ENCODE data around the gene SLC24A2. TPM values are rescaled to one million over a fixed set of nuclear protein-coding genes. Genes with fewer than 3 reads are reported as not detected.

SLC24A2 gene
- total RNA-seq, 2 donors from 2014 or later, result 0.68 TPM; not detected in 1

DNA sequence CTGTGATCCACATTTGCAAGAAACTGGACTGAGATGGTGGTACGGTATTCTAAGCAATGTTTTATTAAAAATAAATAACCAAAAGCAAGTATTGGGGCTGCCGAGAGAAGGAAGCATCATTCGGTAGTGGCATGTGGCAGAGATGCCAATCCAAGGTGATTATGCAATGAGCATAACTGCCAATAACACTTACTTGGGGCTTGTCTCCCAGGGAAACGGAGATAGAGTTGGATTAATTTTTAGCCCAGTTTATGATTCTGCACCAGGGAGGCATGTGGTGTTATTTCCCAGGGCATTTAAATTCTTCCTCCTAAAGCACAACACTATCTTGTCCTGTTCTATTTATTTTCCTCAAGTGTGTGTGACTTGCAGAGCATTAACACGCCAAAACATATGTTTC, 17.9 kb downstream of the SLC24A2 start:
- Histone ChIP-seq H3K36me3 (no peaks in the 10 kb centered on the region), H3K9me3 (no peaks in the 10 kb centered on the region), H3K4me3 (no peak overlapping the region), H3K27ac (no peak overlapping the region), H3K4me1 (replicated peaks) (no peaks in the 10 kb centered on the region), H3K27me3 (replicated peaks; ENCODE audit: insufficient read depth) (no peaks in the 10 kb centered on the region)
- TF ChIP-seq POLR2A (IDR thresholded peaks at IDR 0.05) (no peak), POLR2AphosphoS5 (IDR thresholded peaks at IDR 0.05) (no peak), CTCF (IDR thresholded peaks at IDR 0.05) (no peak)
- WGBS, result 90% methylated on average over 5 of the region's 5 CpGs
- intact Hi-C loops (cut with DNase I), result no loop called here
- no peak for DNase-seq (ENCODE audit: low spot score)

DNA sequence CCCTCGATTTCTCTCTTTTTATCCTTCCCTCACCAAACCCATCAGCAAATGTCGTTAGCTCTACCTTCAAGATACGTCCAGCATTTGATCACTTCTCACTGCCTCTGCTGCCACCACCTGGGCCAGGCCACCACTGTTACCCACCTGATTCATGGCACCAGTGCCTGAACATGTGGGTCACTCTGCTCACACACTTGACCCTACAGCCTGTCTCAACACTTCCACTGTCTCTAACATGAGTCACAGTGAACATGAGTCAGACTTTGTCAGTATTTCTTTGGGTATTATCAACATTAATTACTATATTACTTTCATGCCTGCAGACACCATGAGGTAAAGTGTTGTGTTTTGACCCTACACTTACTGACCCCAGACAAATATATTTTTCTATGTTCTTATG, 19.6 kb downstream of the SLC24A2 start:
- 72% methylated on average over 3 of the region's 3 CpGs for WGBS
- Histone ChIP-seq H3K27me3 (replicated peaks; ENCODE audit: insufficient read depth) (no peaks in the 10 kb centered on the region), H3K4me1 (replicated peaks) (no peaks in the 10 kb centered on the region), H3K4me3 (no peak overlapping the region), H3K27ac (no peak overlapping the region), H3K36me3 (no peaks in the 10 kb centered on the region), H3K9me3 (no peaks in the 10 kb centered on the region)
- DNase-seq (ENCODE audit: low spot score), result no peak
- intact Hi-C loops (cut with DNase I), result no loop called here
- TF ChIP-seq POLR2AphosphoS5 (IDR thresholded peaks at IDR 0.05), result no peak
- no peak for TF ChIP-seq POLR2A (IDR thresholded peaks at IDR 0.05)
- no peak for TF ChIP-seq CTCF (IDR thresholded peaks at IDR 0.05)

DNA sequence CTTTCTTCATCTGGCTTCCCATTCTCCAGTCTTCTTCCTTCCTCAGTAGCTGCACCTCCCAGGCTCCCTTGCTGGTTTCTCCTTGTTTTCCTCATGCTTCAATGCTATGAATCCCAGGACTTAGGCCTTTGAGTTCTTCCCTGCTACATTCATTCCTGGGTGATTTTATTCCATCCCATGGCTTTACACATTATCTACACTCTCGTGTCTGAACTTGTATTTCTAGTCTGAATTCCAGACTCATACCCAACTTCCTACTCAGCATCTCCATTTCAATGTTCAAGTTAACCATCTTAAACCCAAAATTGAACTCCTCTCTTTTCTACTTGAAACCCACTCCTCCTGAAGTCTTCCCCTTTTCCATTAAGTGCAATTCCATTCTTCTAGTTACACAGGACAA, 20.0 kb downstream of the SLC24A2 start:
- Histone ChIP-seq H3K27me3 (replicated peaks; ENCODE audit: insufficient read depth) (no peaks in the 10 kb centered on the region), H3K36me3 (no peaks in the 10 kb centered on the region), H3K27ac (no peak overlapping the region), H3K4me1 (replicated peaks) (no peaks in the 10 kb centered on the region), H3K4me3 (no peak overlapping the region), H3K9me3 (no peaks in the 10 kb centered on the region)
- 0% methylated on average over 1 of the region's 1 CpG for WGBS
- no peak for DNase-seq (ENCODE audit: low spot score)
- TF ChIP-seq POLR2AphosphoS5 (IDR thresholded peaks at IDR 0.05) (no peak), CTCF (IDR thresholded peaks at IDR 0.05) (no peak), POLR2A (IDR thresholded peaks at IDR 0.05) (no peak)
- intact Hi-C loops (cut with DNase I), result no loop called here

GRCh38 chr9:19759066-19759465, 29.8 kb downstream of the SLC24A2 start:
- H3K36me3 ChIP-seq, result no peaks in the 10 kb centered on the region
- DNase-seq (ENCODE audit: low spot score), result no peak
- WGBS, result 45% methylated on average over 1 of the region's 1 CpG
- TF ChIP-seq POLR2AphosphoS5 (IDR thresholded peaks at IDR 0.05) (no peak), CTCF (IDR thresholded peaks at IDR 0.05) (no peak), POLR2A (IDR thresholded peaks at IDR 0.05) (no peak)
- H3K9me3 ChIP-seq, result no peaks in the 10 kb centered on the region
- no peak overlapping the region for H3K27ac ChIP-seq
- H3K4me3 ChIP-seq, result no peak overlapping the region
- intact Hi-C loops (cut with DNase I), result no loop called here
- no peaks in the 10 kb centered on the region for H3K4me1 ChIP-seq (replicated peaks)
- no peaks in the 10 kb centered on the region for H3K27me3 ChIP-seq (replicated peaks; ENCODE audit: insufficient read depth)

- H3K4me1 ChIP-seq (replicated peaks), result no peaks in the 10 kb centered on the region
- H3K4me3 ChIP-seq, result no peak overlapping the region
- no peak for TF ChIP-seq POLR2AphosphoS5 (IDR thresholded peaks at IDR 0.05)
- no peak for TF ChIP-seq CTCF (IDR thresholded peaks at IDR 0.05)
- TF ChIP-seq POLR2A (IDR thresholded peaks at IDR 0.05), result no peak
- no peaks in the 10 kb centered on the region for H3K9me3 ChIP-seq
- H3K36me3 ChIP-seq, result no peaks in the 10 kb centered on the region
- no peak overlapping the region for H3K27ac ChIP-seq
- no peak for DNase-seq (ENCODE audit: low spot score)
- intact Hi-C loops (cut with DNase I), result no loop called here
- no peaks in the 10 kb centered on the region for H3K27me3 ChIP-seq (replicated peaks; ENCODE audit: insufficient read depth)
Observed at GRCh38 chr9:19757745-19758144, 31.1 kb downstream of the SLC24A2 start.

Measured in prostate gland (tissue), 2 donors.